B cell (primary cell): ENCODE measurements around the gene CREB3. TPM values are rescaled to one million over a fixed set of nuclear protein-coding genes. Genes with fewer than 3 reads are reported as not detected.

Experiments
- ATAC-seq: fragments of 200-7000 bp; cut with Tn5 transposase; one replicate; pipeline ENCODE4 v1.10.0; 2021; ENCODE audit warnings: low read depth, mild to moderate bottlenecking, moderate number of reproducible peaks, moderate library complexity
- CTCF ChIA-PET: fragments of 350-600 bp; sonication (Branson Sonifier 250); formaldehyde crosslinking; loops from one replicate; lab custom pipeline; 2021; ENCODE audit warnings: antibody characterized with exemption, inconsistent platforms; lab: Charles Lee
- POLR2A ChIA-PET: fragments of 350-600 bp; sonication (Branson Sonifier 250); formaldehyde crosslinking; loops from one replicate; lab custom pipeline; 2021; ENCODE audit warnings: antibody characterized with exemption; lab: Charles Lee
- DNase-seq: peaks from one replicate; pipeline ENCODE4 v3.0.0; 2013
- H2AFZ ChIP-seq: 2 replicates; pipeline ENCODE4 v1.6.1; 2012; ENCODE audit warnings: mild to moderate bottlenecking, low read depth, low read length; ENCODE audit not compliant: insufficient read depth, poor library complexity, severe bottlenecking
- H3K27ac ChIP-seq, 2 donors: 1 replicate in 1 of 2; 2 replicates in 1 of 2; pipeline ENCODE4 v1.5.1; 2012 to 2013; ENCODE audit warnings: low read length in 2 of 2, mild to moderate bottlenecking in 2 of 2, moderate library complexity in 1 of 2
- H3K27me3 ChIP-seq, 4 experiments: fragments of 200-600 bp in 1 of 4; sonication (generic) in 1 of 4; replicated peaks in 1 of 4; 1 replicate in 2 of 4; 2 replicates in 2 of 4; pipeline versions ENCODE4 v1.6.1 to v1.7.0; 2013 to 2016; ENCODE audit warnings: low read length in 3 of 4, mild to moderate bottlenecking in 2 of 4, mixed read lengths in 1 of 4, moderate library complexity in 1 of 4; ENCODE audit not compliant: insufficient read depth in 4 of 4, control insufficient read depth in 3 of 4; ENCODE audit errors: control extremely low read depth in 1 of 4
- H3K36me3 ChIP-seq, 2 experiments: replicated peaks in 1 of 2; 1 replicate in 1 of 2; 2 replicates in 1 of 2; pipeline versions ENCODE4 v1.6.1 to v1.7.1; 2013; ENCODE audit warnings: low read length in 1 of 2; ENCODE audit not compliant: insufficient read depth in 2 of 2, control insufficient read depth in 1 of 2; ENCODE audit errors: control extremely low read depth in 1 of 2, extremely low read depth in 1 of 2
- H3K4me1 ChIP-seq, 2 donors: fragments of 200-600 bp in 1 of 2; sonication (generic) in 1 of 2; 1 replicate in 1 of 2; 2 replicates in 1 of 2; pipeline versions ENCODE4 v1.5.1 to v1.6.1; 2013 to 2017; ENCODE audit warnings: low read length in 2 of 2; ENCODE audit not compliant: control insufficient read depth in 2 of 2, insufficient read depth in 2 of 2
- H3K4me2 ChIP-seq: replicated peaks from 2 replicates; pipeline ENCODE3; 2012; ENCODE audit warnings: mild to moderate bottlenecking, low read depth, low read length; ENCODE audit not compliant: poor library complexity, severe bottlenecking
- H3K4me3 ChIP-seq, 5 experiments: fragments of 200-600 bp in 1 of 5; sonication (generic) in 1 of 5; 1 replicate in 3 of 5; 2 replicates in 2 of 5; pipeline versions ENCODE4 v1.5.1 to v1.7.0; 2011 to 2016; ENCODE audit warnings: low read length in 4 of 5, mild to moderate bottlenecking in 4 of 5, low read depth in 2 of 5, control low read depth in 1 of 5, moderate library complexity in 1 of 5; ENCODE audit not compliant: insufficient read depth in 1 of 5; ENCODE audit errors: control extremely low read depth in 1 of 5, extremely low read depth in 1 of 5
- H3K79me2 ChIP-seq: fragments of 200-600 bp; sonication (generic); one replicate; pipeline ENCODE4 v1.6.0; 2016; ENCODE audit warnings: low read length; ENCODE audit not compliant: control insufficient read depth, insufficient read depth
- H3K9ac ChIP-seq: fragments of 200-600 bp; sonication (generic); 2 replicates; pipeline ENCODE4 v1.6.1; 2017; ENCODE audit warnings: mild to moderate bottlenecking, low read length, moderate library complexity
- H3K9me3 ChIP-seq, 3 donors: one replicate each; pipeline versions ENCODE4 v1.6.1 to v1.7.1; 2013; ENCODE audit warnings: low read length in 2 of 3; ENCODE audit not compliant: control insufficient read depth in 2 of 3, insufficient read depth in 1 of 3; ENCODE audit errors: control extremely low read depth in 1 of 3
- H4K20me1 ChIP-seq: 2 replicates; pipeline ENCODE4 v1.6.0; 2012; ENCODE audit warnings: mild to moderate bottlenecking, low read length; ENCODE audit not compliant: insufficient read depth, control insufficient read depth, poor library complexity, severe bottlenecking
- H3K27ac Mint-ChIP-seq: one replicate; pipeline ENCODE4 v1.8.0; 2021; ENCODE audit warnings: mixed read lengths
- H3K27me3 Mint-ChIP-seq: one replicate; pipeline ENCODE4 v1.8.0; 2021; ENCODE audit warnings: mixed read lengths
- H3K4me1 Mint-ChIP-seq: one replicate; pipeline ENCODE4 v1.8.0; 2021; ENCODE audit warnings: mixed read lengths
- H3K4me3 Mint-ChIP-seq: one replicate; pipeline ENCODE4 v1.8.0; 2021; ENCODE audit warnings: mixed read lengths
- H3K9me3 Mint-ChIP-seq: one replicate; pipeline ENCODE4 v1.8.0; 2022; ENCODE audit warnings: mixed read lengths; ENCODE audit not compliant: insufficient read depth
- EZH2 ChIP-seq: IDR thresholded peaks from 2 replicates; pipeline ENCODE4 v1.6.1; 2012; ENCODE audit warnings: borderline replicate concordance, low read depth, mild to moderate bottlenecking, moderate library complexity, low read length; ENCODE audit not compliant: insufficient read depth, poor library complexity, severe bottlenecking
- WGBS: methylation state at CpG from one replicate; pipeline ENCODE4 v1.1.5; 2013; ENCODE audit warnings: missing lambda C conversion rate; ENCODE audit not compliant: insufficient coverage; 5-methylcytosine and 5-hydroxymethylcytosine counted together
- intact Hi-C: fragments of 100-400 bp; cut with micrococcal nuclease; formaldehyde crosslinking; loops from one replicate; pipeline ENCODE4 v1.10.0; 2022
- polyA plus RNA-seq: library from polyadenylated mRNA; depleted of rRNA; stranded (reverse); fragments of >200 nt; gene quantifications from 2 replicates; pipeline ENCODE4 v1.2.3, GENCODE V29; 2012
- total RNA-seq, 2 donors: library from RNA; stranded (reverse); fragments of 120-200 nt in 1 of 2; gene quantifications; 1 replicate in 1 of 2; 2 replicates in 1 of 2; pipeline versions ENCODE4 v1.2.3 to v1.2.4, GENCODE V29; 2013 to 2022
- TF ChIP-seq, protein P1 (sequence below): fragments of 200-600 bp; IDR thresholded peaks from one replicate; pipeline ENCODE4 v1.8.0; 2022; ENCODE audit warnings: antibody characterized with exemption, mild to moderate bottlenecking

Gene CREB3
- total and polyA plus RNA-seq, 2 donors (not counting 1 experiment from before 2014, with no cell fraction given): 12.3 to 20.7 TPM

DNA sequence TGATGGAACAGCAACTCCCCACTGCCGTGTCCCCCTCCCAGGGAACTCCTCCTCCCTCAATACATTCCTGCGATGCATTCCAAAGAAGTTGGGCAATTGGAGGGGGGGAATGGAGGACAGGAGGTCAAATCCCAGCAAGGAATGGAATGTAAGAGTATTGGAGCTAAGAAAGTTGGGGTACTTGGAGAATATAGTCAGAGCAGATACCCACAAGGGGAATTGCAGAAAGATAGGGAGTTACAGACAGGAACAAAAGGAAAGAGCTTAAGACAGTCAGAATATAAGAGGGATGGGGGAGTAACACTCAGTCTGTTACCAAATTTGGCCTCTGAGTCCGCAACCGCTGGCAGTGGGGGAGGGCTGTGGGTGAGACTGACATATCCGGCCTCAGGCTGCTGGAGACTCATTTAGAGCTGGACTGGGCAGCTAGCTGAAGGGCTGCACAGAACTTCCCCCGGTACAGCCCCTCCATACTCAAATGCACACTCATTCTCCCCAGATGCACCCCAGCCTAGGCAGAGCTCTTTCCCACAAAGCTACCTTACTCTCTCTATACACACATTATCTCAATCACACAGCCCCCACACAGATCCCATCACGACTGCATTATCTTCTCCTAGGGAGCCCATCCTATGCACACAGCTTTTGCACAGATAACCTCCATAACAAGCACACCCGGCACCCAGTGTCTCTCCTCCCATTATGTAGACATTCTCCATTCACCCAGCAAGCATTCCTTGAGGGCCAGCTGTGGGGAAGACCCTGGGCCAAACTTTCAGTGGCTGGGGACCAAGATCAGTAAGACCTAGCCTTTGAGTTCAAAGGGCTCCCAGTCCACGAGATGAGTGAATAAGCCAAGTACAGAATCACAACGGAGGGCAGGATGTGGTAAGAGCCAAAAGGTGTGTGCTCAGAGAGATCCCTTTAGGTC, 4.2 kb upstream of the CREB3 start:
- 8% methylated on average over 8 of the region's 10 CpGs for WGBS
- Mint-ChIP-seq H3K4me1 (peaks cover 12% of the 10 kb centered on the region), H3K27ac (no peak overlapping the region), H3K9me3 (no peaks in the 10 kb centered on the region), H3K27me3 (no peaks in the 10 kb centered on the region), H3K4me3 (no peak overlapping the region)
- TF ChIP-seq, protein P1, sequence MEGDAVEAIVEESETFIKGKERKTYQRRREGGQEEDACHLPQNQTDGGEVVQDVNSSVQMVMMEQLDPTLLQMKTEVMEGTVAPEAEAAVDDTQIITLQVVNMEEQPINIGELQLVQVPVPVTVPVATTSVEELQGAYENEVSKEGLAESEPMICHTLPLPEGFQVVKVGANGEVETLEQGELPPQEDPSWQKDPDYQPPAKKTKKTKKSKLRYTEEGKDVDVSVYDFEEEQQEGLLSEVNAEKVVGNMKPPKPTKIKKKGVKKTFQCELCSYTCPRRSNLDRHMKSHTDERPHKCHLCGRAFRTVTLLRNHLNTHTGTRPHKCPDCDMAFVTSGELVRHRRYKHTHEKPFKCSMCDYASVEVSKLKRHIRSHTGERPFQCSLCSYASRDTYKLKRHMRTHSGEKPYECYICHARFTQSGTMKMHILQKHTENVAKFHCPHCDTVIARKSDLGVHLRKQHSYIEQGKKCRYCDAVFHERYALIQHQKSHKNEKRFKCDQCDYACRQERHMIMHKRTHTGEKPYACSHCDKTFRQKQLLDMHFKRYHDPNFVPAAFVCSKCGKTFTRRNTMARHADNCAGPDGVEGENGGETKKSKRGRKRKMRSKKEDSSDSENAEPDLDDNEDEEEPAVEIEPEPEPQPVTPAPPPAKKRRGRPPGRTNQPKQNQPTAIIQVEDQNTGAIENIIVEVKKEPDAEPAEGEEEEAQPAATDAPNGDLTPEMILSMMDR: no peak
- no peak for TF ChIP-seq EZH2
- peaks cover 10 to 47% of the 10 kb centered on the region in 2 experiments for H3K36me3 ChIP-seq
- intact Hi-C loops: loop anchor here (5.0 kb wide), 1 partner anchor 1271 kb away; the partner anchor contains the start of genes DNAI1 and FAM219A
- ChIA-PET CTCF (interaction anchor here (0.8 to 9.0 kb wide), 25 partner anchors 7 to 154 kb away, joined by 3 to 115 read pairs (median 5); partner anchors contain the start of genes CCDC107, GBA2, RGP1 and RMRP), POLR2A (interaction anchor here (0.5 to 1.5 kb wide), 6 partner anchors 10 to 621 kb away, joined by 3 to 6 read pairs (median 4); partner anchors contain the start of genes GBA2 and RGP1)
- H3K4me3 ChIP-seq: peak overlapping the region; percentile 3 to 44 (median 24)
- peak overlapping the region; percentile 57 to 92 for H3K27ac ChIP-seq
- no peaks in the 10 kb centered on the region for H3K27me3 ChIP-seq
- peaks cover 60 to 63% of the 10 kb centered on the region in 2 donors for H3K4me1 ChIP-seq
- H3K79me2 ChIP-seq: peaks cover 82% of the 10 kb centered on the region
- no peak for ATAC-seq
- no peak for DNase-seq
- H3K9ac ChIP-seq: peak overlapping the region; percentile 54
- peak overlapping the region; percentile 89 for H3K4me2 ChIP-seq
- H3K9me3 ChIP-seq: no peaks in the 10 kb centered on the region
- H2AFZ ChIP-seq: no peak overlapping the region
- peaks cover 65% of the 10 kb centered on the region for H4K20me1 ChIP-seq
